Ovary (tissue), 9 donors: ENCODE results near the gene BACH2. TPM values are rescaled to one million over a fixed set of nuclear protein-coding genes. Genes with fewer than 3 reads are reported as not detected.

Experiments
- DNase-seq, 5 donors: peaks; one replicate each; pipeline ENCODE4 v3.0.0-alpha.2; 2019 to 2020
- H3K27ac ChIP-seq, 2 donors: fragments of 200-600 bp; one replicate each; pipeline versions ENCODE4 v1.5.1 to v1.8.0; 2019 to 2022
- H3K27me3 ChIP-seq: fragments of 200-600 bp; one replicate; pipeline ENCODE4 v1.8.0; 2022
- H3K36me3 ChIP-seq: fragments of 200-600 bp; sonication (generic); one replicate; pipeline ENCODE4 v1.5.1; 2019
- H3K4me1 ChIP-seq: one replicate; pipeline ENCODE4 v1.8.1; 2013; ENCODE audit warnings: mild to moderate bottlenecking, moderate library complexity; ENCODE audit not compliant: insufficient read depth
- H3K4me3 ChIP-seq: fragments of 200-600 bp; sonication (generic); one replicate; pipeline ENCODE4 v1.5.1; 2017
- H3K9me3 ChIP-seq, 2 donors: fragments of 200-600 bp in 1 of 2; sonication (generic) in 1 of 2; one replicate each; pipeline versions ENCODE4 v1.5.1 to v1.8.1; 2013 to 2019; ENCODE audit warnings: mild to moderate bottlenecking in 1 of 2, moderate library complexity in 1 of 2
- EP300 ChIP-seq: sonication (generic); formaldehyde crosslinking; IDR thresholded peaks from one replicate; pipeline ENCODE4 v1.6.1; 2017; ENCODE audit warnings: antibody characterized with exemption
- POLR2A ChIP-seq: fragments of 450-650 bp; IDR thresholded peaks from one replicate; pipeline ENCODE4 v1.6.1; 2017; ENCODE audit warnings: antibody characterized with exemption, mild to moderate bottlenecking, moderate library complexity
- WGBS, 3 donors: extraction: QIAGEN DNeasy Blood & Tissue Kit in 1 of 3; methylation state at CpG; one replicate each; pipeline versions ENCODE4 v1.1.5 to v1.1.7; 2013 to 2017; 5-methylcytosine and 5-hydroxymethylcytosine counted together
- intact Hi-C, 4 donors: fragments of 100-400 bp; cut with DNase I; formaldehyde crosslinking; loops; one replicate each; pipeline versions ENCODE4 v1.11.0 to v1.15.1; 2022 to 2023
- polyA plus RNA-seq, 2 donors: library from polyadenylated mRNA; stranded (reverse); fragments of 200-250 nt in 1 of 2; fragments of 350-450 nt in 1 of 2; fragmentation: Illumina TruSeq in 1 of 2; extraction: RNeasy Lipid Tissue Mini Kit (QIAGEN cat#74804) in 1 of 2; gene quantifications; one replicate each; pipeline ENCODE4 v1.2.3, GENCODE V29; 2013 to 2014
- total RNA-seq, 7 donors: library from RNA; depleted of rRNA in 2 of 7; stranded (reverse); fragments of >200 nt in 2 of 7; fragmentation: NEBNext Ultra II Directional in 3 of 7; extraction: Animal tissue kit (Norgen Biotek cat#: 25700) in 3 of 7; gene quantifications; one replicate each; pipeline versions ENCODE4 v1.1.0 to v1.2.4, GENCODE V29; 2016 to 2023
- TF ChIP-seq, protein P1 (sequence below), 3 donors: fragments of 450-650 bp in 2 of 3; fragments of 200-600 bp in 1 of 3; IDR thresholded peaks; one replicate each; pipeline versions ENCODE4 v1.5.1 to v1.8.0; 2016 to 2022; ENCODE audit warnings: antibody characterized with exemption in 3 of 3, mild to moderate bottlenecking in 1 of 3
- donor health status: DM: no; HTN: no; CAD: no; lungs with moderate emphysema.
- donor health status: DM: no; HTN: no; CAD: no.
- donor health status: Bipolar disorder and iron deficiency.
- donor health status: DM: yes; HTN: yes; CAD: no.
- donor health status: DM: no; HTN: no; CAD: no.
- donor health status: DM: yes; HTN: yes; CAD: no.

Gene BACH2
- total and polyA plus RNA-seq, 9 donors, result 2.6 to 19.2 (median 10.5) TPM

DNA sequence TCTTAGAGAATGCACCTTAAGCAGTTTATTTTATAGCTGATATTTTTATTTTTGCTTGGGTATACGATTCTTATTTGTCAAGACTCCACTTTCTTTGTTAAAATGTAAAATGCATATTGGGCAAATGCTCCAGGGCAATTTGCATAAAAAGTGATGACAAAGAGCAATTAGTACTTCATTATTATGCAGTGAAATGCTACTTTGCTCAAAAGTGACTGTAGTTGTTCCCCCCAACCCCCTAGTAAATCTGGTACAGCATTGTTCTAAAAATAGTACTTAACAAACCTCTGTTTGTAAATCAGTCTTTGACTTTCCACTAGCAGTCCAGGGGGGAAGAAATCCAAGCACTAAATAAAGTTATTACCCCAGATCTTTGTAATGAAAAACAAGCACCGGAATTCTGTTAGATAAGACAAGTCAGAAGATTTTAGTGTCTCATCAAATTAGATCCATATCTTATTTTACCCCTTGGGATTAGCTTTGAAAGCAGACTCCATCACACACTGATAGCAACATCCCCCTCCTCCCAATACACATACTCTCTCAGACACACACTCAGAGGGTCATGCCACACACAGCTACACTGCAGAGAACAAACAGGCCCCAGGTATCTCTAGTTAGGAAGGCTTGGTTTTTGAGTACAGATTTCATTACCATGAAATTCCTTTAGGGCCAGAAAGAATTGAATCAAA is 32.9 kb upstream of the BACH2 start:
- no peak overlapping the region for H3K27ac ChIP-seq
- DNase-seq, result no peak
- intact Hi-C loops, result no loop called here
- H3K4me3 ChIP-seq, result no peak overlapping the region
- WGBS, 3 donors, result 56 to 68% (median 65%) methylated on average over 2 of the region's 2 CpGs
- no peaks in the 10 kb centered on the region for H3K4me1 ChIP-seq
- TF ChIP-seq, protein P1, sequence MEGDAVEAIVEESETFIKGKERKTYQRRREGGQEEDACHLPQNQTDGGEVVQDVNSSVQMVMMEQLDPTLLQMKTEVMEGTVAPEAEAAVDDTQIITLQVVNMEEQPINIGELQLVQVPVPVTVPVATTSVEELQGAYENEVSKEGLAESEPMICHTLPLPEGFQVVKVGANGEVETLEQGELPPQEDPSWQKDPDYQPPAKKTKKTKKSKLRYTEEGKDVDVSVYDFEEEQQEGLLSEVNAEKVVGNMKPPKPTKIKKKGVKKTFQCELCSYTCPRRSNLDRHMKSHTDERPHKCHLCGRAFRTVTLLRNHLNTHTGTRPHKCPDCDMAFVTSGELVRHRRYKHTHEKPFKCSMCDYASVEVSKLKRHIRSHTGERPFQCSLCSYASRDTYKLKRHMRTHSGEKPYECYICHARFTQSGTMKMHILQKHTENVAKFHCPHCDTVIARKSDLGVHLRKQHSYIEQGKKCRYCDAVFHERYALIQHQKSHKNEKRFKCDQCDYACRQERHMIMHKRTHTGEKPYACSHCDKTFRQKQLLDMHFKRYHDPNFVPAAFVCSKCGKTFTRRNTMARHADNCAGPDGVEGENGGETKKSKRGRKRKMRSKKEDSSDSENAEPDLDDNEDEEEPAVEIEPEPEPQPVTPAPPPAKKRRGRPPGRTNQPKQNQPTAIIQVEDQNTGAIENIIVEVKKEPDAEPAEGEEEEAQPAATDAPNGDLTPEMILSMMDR (IDR thresholded peaks at IDR 0.05), result no peak
- no peak for TF ChIP-seq POLR2A
- no peak for TF ChIP-seq EP300
- H3K27me3 ChIP-seq, result no peaks in the 10 kb centered on the region
- no peaks in the 10 kb centered on the region for H3K9me3 ChIP-seq
- no peaks in the 10 kb centered on the region for H3K36me3 ChIP-seq

DNA sequence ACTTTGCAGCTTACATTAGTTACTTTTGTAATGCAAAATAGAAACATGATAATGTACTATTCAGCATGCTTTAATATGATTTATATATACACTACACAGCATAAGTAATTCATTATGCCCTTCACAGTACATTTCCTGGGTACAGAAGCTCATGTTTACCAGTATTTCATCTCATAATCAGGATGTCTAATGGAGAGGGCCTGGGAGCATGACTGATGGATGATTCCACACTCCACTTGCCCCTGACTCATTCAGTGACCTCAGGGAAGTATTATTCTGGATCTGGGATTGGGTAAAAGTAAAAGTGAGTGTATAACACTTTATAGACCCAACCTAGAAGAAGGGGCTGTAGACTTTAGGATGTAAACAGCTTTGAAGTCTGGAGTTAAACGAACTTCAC is 31.4 kb upstream of the BACH2 start:
- DNase-seq, result no peak
- H3K4me3 ChIP-seq, result no peak overlapping the region
- intact Hi-C loops, result no loop called here
- no peaks in the 10 kb centered on the region for H3K9me3 ChIP-seq
- H3K27me3 ChIP-seq, result no peaks in the 10 kb centered on the region
- no peak overlapping the region for H3K27ac ChIP-seq
- TF ChIP-seq POLR2A, result no peak
- TF ChIP-seq, protein P1 (IDR thresholded peaks at IDR 0.05), result no peak
- no peaks in the 10 kb centered on the region for H3K4me1 ChIP-seq
- WGBS, 3 donors, result 88 to 100% (median 98%) methylated on average over 1 of the region's 1 CpG
- no peaks in the 10 kb centered on the region for H3K36me3 ChIP-seq

DNA sequence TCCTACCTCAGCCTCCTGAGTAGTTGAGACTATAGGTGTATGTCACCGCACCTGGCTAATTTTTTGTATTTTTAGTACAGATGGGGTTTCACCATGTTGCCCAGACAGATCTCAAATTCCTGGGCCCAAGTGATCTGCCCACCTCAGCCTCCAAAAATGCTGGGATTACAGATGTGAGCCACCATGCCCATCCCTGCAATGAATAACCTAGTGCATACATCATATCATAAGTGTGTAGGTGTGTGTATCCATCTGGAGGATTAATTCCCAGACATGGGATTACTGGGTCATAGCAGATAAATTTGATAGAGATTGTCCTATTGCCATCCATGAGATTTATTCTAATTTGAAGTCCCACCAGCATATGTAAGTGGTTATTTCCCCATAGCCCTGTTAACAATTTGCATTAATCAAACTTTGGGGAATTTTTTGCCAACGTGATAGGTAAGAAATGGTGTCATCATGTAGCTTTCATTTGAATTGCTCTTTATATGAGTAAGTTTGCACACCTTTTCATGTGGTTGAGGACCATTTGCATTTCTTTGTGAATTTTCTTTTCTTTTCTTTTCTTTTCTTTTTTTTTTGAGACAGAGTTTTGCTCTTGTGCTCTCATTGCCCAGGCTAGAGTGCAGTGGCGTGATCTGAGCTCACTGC is 29.9 kb upstream of the BACH2 start:
- Histone ChIP-seq H3K27me3 (no peaks in the 10 kb centered on the region), H3K36me3 (no peaks in the 10 kb centered on the region), H3K9me3 (no peaks in the 10 kb centered on the region), H3K27ac (no peak overlapping the region), H3K4me3 (no peak overlapping the region), H3K4me1 (no peaks in the 10 kb centered on the region)
- DNase-seq, result no peak
- 96 to 97% (median 97%) methylated on average over 3 of the region's 3 CpGs for WGBS, 3 donors
- intact Hi-C loops, result no loop called here
- TF ChIP-seq, protein P1 (IDR thresholded peaks at IDR 0.05), result no peak
- TF ChIP-seq EP300 (no peak), POLR2A (no peak)

DNA sequence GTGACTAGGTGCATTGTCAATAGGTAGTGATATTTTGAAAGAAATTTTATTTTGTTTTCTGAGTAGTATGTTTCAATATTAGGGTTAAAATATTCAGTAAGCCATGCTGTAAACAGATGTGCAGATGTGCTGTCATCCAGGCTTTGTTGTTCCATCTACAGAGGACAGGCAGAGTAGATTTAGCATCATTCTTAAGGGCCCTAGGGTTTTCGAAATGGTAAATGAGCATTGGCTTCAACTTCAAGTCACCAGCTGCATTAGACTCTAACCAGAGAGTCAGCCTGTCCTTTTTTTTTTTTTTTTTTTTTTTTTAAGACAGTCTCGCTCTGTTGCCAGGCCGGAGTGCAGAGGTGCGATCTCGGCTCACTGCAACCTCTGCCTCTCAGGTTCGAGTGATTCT is 27.1 kb upstream of the BACH2 start:
- WGBS, 3 donors, result 93 to 96% (median 95%) methylated on average over 6 of the region's 6 CpGs

More for the DNA sequence above, 27.1 kb upstream of the BACH2 start:
- DNase-seq, result no peak
- TF ChIP-seq, protein P1 (IDR thresholded peaks at IDR 0.05), result no peak
- TF ChIP-seq EP300 (no peak), POLR2A (no peak)
- H3K4me1 ChIP-seq, result no peaks in the 10 kb centered on the region
- H3K27me3 ChIP-seq, result no peaks in the 10 kb centered on the region
- H3K4me3 ChIP-seq, result no peak overlapping the region
- no peaks in the 10 kb centered on the region for H3K9me3 ChIP-seq
- H3K36me3 ChIP-seq, result no peaks in the 10 kb centered on the region
- no peak overlapping the region for H3K27ac ChIP-seq
- intact Hi-C loops, result no loop called here
